HG03378 (cell line): ENCODE results near the gene TKT.

Source experiments
- ATAC-seq: cut with Tn5 transposase; IDR thresholded peaks from one replicate; pipeline ENCODE4 v1.9.1; 2021; ENCODE audit warnings: mild to moderate bottlenecking, moderate library complexity; ENCODE audit not compliant: unreplicated experiment

TKT gene

DNA sequence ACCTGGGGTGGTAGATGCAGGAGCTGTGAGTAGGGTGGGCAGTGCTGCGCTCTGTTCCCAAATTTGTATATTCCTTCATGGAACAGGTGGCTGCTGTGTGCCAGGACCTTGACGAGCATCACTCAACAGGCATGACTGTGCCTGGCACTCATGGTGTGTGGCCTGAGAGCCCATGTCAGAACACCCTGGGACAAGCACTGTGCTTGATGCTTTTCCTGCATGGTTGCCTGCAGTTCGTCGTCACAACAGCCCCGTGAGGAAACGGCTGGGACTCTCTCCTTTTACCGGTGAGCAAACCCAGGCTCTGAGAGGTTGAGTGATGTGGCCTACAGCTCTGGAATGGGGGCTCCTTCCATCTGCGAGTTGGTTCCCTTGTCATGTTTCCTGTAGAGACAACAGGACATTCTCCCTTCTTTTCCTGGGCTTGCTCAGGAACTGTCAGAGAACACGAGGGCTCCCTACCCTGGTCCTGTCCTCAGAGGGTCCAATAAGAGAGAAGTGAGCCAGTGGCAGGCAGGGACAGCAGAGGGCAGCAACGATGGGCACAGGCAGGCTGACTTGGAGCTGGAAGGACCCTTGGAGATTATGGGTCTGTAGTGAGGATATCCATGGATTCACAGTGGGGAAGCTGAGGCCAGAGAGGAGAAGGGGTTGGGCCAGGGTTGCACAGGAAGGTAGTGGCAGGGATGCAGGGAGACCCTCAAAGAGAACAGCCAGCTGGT lies 57.4 kb downstream of the TKT start:
- no peak for ATAC-seq

DNA sequence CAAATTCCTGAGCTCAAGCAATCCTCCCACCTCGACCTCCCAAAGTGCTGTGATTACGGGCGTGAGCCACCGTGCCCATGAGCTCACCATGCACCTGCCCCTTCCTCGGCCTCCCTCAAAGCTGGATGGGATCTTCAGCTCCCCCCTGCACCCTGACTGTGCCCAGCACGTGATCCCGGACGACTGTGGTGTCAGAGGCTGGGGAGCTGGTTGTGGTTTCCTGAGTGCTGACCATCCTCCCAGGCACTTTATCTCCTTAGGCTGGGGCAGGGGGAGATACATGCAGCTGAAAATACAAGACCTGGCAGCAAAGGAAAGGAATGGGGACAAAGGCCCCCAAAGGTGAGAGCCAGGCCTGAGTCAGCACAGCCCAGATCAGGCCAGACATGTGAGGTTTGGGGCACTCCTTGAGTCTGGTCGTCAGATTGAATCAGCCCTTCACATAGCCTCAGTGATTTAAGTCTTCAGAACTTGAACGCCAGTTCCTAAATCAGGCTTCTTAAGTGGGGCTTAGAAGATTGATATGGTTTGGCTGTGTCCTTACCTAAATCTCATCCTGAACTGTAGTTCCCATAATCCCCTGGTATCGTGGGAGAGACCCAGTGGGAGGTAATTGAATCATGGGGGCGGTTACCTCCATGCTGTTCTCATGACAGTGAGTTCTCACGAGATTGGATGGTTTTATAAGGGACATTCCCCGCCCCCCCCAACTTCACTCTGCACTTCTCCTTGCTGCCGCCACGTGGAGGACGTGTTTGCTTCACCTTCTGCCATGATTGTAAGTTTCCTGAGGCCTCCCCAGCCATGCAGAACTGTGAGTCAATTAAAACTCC lies 59.0 kb downstream of the TKT start:
- ATAC-seq: peak; percentile 37

DNA sequence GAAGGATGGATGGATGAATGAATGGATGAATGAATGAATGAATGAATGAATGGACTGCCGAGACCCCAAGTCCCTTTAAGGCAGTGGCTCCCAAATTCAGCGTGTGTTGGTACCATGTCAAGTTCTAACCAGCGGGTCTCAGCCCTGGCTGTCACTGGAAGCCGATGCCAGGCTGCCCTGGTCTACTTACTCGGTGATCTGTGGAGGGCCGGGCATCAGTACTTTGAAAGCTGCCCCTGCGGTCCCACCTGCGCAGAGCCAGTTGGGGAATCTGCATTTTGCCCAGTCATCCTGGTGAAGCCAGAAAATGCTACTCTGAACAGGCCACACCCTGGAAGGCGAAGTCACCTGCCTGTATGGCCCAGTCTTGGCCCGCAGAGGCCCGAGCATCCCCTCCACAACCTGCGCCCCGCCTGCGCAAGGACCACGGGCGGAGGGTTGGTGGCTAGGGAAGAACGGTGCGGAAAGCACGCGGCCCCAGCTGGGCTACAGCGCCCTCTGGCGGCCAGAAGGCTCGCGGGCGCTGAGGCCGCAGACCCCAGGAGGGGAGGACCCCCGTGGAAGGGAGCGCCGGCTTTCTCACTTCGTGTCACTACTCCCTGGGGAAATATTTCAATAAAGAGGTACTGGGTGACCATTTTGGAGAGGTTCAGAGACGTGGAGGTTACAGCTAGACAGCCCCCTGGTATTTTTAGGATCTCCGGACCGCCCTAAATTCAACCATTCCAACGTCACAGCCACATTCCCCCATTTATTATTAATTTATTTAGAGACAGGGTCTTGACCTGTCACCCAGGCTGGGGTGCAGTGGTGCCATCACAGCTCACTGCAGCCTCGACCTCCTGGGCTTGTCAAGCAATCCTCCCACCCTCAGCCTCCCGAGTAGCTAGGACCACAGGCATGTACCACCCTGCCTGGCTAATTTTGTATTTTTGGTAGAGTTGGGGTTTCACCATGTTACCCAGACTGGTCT lies 59.9 kb downstream of the TKT start:
- ATAC-seq: no peak

DNA sequence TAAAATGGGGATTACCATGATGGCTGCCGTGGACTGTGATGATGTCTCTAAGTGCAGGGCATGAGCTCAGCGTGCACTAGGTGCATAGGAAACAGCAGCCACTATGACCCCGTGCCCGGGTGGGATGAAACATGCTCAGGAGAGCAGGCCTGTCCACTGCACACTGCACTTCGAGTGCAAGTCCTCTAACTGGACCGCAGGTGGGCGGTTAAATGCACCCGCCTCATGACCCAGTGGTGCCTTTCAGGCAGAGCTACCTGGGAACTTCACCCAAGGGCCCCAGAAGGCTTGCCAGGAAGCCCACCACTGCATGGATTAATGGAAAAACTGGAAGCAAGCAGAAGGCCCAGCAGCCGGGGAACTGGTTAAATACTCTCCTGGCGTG lies 60.8 kb downstream of the TKT start:
- no peak for ATAC-seq

- no peak for ATAC-seq
These were observed 61.4 kb downstream of the TKT start for GRCh38 chr3:53194210-53195065.

DNA sequence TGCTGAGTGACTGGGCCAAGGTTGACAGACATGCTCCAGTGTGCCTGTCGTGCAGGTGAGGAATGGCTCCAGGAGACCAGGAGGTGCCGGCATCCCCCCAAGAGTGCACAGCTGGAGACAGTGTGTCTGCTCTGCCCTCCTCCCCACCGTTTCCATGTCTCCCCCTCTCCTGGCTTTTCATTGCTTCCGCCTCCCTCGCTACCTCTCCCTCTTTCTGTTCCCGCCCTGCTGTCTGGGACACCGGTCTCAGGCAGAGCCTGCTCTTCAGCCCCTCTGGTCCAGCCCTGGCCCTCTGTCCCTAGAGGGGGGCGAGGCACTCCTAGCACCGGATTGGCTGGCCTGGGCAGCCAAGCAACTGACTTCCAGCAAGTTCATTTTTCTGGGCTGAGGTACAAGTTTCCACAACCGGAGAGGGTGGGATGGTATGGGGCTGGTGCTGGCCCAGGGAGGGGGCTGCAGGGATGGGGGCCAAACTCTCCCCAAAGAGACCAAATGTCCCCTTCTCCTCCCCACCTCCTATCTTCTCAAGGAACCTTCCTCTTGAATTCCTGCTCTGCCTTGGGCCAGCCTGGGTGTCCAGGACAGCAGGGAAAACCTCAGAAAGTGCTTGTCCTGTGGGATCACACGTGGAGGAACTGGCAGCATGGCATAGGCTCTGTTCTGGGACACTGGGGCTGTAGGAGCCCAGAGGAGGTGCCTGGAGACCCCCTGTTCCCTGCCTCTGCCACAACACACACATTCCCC lies 62.2 kb downstream of the TKT start:
- ATAC-seq: no peak

GRCh38 chr3:53192608-53193007 lies 63.2 kb downstream of the TKT start:
- no peak for ATAC-seq

DNA sequence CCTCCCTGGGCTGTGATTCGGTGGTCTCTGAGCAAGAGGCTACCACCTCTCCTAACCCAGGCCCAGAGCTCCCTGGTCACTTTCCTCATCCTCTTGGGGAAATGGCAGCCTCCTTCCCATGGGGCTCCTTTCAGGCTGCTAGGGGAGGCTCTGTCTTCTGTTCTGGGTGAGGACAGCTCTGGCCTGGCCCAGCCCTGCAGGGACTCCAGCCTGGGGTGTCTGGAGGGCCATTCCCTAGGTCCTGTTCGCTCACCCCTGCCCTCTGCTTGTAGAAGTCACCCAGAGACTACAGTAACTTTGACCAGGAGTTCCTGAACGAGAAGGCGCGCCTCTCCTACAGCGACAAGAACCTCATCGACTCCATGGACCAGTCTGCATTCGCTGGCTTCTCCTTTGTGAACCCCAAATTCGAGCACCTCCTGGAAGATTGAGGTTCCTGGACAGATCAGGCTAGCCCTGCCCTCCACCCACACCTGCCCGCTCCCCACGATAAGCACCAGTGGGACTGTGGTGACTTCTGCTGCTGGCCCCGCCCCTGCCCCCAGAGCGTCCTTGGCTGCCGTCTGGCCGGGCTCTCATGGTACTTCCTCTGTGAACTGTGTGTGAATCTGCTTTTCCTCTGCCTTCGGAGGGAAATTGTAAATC lies 63.9 kb downstream of the TKT start:
- no peak for ATAC-seq

GRCh38 chr3:53190659-53191058 lies 65.2 kb downstream of the TKT start:
- ATAC-seq: no peak

- ATAC-seq: no peak
These were observed 66.5 kb downstream of the TKT start for GRCh38 chr3:53189276-53189675.

GRCh38 chr3:53188720-53189119 lies 67.1 kb downstream of the TKT start:
- no peak for ATAC-seq

DNA sequence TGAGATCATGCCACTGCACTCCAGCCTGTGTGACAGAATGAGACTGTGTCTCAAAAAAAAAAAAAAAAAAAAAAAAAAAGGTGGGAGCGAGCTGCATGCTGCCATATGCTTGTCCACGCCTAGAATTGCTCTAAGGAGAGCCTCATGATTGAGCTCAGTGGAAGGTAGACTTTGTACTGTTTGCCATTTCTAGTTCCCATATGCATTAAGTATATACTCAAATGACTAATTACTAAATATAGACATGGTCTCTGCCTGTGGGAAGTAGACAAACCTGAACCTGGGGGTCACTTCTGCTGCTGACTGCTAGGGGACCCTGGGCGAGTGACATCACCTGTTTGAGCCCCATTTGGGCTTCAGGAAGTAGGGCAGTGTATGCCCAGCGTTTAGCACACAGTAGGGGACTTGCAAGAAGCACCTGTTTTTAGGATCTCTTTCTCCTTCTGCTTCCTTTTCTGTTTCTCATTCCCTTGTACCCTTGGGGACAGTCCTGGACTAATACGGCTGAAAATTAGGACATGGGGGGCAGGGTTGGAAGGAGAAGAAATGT lies 67.6 kb downstream of the TKT start:
- no peak for ATAC-seq

DNA sequence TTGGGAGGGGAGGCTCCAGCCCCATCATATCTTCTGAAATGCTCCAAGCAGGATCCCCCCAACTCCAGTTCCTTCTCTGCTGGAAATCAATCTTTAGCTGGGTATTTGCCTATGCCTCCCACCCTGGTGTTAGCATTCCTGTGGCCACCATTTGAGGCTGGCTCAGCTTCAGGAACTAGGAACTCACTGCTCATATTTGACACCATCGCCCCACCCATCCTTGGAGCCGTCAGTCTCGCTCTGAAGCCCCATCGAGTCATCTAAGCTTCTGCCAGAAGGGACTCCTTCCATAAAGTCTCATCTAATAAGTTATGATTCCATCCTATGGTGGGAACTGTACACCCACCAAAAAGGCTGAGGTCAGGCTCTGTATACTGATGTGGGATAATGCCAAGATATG lies 68.4 kb downstream of the TKT start:
- ATAC-seq: no peak

GRCh38 chr3:53186726-53187125 lies 69.1 kb downstream of the TKT start:
- ATAC-seq: no peak

DNA sequence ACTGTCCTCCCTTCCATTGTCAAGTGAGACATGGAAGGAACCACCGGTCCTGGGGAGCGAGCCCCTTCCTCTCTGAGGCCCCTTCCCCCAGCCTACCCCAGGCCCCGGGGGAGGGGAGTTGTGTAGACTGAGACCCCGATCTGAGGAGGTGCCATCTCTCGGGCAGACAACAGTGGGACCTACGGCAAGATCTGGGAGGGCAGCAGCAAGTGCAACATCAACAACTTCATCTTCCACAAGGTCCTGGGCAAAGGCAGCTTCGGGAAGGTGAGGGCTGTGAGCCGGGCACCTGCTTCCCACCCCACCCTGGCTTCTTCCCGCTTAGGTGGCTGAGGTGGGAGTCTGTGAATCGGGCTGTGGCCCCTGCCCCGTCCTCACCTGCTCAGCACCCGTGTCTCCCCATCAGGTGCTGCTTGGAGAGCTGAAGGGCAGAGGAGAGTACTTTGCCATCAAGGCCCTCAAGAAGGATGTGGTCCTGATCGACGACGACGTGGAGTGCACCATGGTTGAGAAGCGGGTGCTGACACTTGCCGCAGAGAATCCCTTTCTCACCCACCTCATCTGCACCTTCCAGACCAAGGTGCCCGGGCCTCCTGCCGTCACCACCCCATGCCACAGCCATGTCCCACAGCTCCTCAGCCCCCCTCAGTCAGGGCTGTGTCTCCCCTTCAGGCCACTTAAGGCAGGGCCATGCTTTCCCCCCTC lies 69.9 kb downstream of the TKT start:
- ATAC-seq: no peak

DNA sequence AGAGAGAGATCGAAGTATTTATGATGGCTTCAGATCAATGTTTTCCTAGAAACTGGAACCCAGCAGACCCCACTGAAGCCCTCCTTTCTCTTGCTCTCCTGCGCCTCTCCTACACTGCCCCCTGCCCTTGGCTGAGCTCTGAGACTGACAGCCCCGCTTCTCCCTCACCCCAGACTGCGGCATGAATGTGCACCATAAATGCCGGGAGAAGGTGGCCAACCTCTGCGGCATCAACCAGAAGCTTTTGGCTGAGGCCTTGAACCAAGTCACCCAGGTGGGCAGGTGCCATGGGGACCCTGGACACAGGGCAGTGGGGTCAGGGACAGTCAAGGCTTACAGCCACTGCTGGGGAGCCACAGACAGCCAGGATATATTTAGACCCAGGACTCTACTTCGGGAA lies 71.1 kb downstream of the TKT start:
- no peak for ATAC-seq

DNA sequence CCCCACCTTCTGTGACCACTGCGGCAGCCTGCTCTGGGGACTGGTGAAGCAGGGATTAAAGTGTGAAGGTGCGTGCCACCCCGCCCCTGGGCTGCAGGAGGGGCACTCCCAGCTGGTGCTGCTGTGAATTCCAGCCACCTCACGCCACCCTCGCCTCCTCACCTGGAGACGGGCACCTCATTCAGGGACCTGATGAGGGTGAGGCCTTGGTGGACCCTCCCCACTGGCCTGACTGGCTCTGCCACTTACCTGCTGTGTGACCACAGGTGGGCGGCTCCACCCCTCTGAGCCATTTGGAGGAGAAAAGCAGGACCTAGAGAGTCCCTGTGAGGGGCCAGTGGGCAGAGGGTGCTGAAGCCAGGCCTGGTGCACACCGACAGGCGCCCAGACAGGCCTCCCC lies 72.3 kb downstream of the TKT start:
- no peak for ATAC-seq

- ATAC-seq: no peak
These were observed 73.0 kb downstream of the TKT start for GRCh38 chr3:53182764-53183355.
